GM18858 (cell line): Measurements from ENCODE around the gene PHOSPHO1.
"Not testable (repeated sequence)": the region's sequence is repeated elsewhere in the genome, so short reads cannot be mapped to it uniquely, and the experiment has no call there.

Experiments used
- ATAC-seq: cut with Tn5 transposase; IDR thresholded peaks from one replicate; pipeline ENCODE4 v1.9.1; 2021; ENCODE audit not compliant: unreplicated experiment

PHOSPHO1 gene

DNA sequence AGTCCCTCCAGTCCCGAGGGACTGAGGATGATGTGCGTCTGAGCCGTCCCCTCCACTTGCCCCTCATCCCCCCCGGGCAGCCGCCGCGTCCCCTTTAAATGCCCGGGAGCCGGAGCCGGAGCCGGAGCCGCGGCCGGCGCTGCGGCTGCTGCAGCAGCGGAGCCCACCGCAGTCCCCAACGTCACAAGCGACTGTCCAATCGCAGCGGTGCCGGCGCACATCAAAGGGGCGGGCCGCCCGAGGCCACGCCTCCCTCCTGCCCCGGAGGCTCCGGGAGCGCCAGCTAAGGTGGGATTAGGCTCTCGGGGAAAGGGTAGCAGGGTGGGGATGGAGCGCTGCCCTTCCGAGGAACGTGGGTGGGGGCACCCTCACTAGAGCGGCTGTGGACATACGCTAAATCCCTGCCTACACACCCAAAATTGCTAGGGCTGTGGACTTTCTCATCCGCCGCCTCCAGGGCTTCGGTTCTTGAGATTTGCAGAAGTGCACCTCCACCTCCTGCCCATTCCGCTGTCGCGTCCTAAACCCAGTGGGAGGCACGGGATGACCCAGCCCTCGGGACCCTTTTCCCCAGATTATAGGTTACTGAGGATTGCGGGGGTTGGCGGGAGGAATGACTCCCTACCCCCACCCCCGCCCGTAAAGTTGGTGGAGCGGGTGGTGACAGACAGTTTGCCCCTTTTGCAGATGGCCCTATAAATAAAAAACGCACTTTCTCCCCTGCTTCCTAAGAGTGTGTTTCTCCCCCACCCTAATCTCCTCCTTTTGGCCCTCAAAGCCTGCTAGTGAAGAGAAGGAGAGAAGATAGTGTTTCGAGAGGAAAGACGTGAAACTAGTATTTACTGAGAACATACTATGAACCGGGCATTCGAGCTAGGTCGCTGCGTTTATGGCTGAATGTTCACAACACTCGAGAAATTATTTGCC lies at the start of gene PHOSPHO1:
Gene PHOSPHO1 (minus strand): TSS at position 152 of the 927 bp plus-strand sequence. CDS start 4,096 bp downstream, outside the sequence.
- no peak for ATAC-seq

DNA sequence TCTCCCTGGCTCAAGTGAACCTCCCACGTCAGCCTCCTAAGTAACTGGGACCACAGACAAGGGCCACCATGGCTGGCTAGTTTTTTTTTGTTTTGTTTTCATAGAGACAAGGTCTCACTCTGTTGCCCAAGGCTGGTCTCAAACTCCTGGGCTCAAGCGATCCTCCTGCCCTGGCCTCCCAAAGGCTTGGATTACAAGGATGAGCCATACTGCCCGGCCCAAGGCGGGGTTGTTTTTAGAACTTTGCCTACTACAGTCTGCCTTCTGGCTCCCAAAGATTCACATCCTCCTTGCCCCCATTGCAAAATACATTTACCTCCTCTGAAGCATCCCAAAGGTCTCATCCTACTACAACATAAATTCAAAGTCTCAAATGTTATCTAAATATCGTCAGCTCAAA lies 49.5 kb upstream of the PHOSPHO1 start:
- no peak for ATAC-seq

DNA sequence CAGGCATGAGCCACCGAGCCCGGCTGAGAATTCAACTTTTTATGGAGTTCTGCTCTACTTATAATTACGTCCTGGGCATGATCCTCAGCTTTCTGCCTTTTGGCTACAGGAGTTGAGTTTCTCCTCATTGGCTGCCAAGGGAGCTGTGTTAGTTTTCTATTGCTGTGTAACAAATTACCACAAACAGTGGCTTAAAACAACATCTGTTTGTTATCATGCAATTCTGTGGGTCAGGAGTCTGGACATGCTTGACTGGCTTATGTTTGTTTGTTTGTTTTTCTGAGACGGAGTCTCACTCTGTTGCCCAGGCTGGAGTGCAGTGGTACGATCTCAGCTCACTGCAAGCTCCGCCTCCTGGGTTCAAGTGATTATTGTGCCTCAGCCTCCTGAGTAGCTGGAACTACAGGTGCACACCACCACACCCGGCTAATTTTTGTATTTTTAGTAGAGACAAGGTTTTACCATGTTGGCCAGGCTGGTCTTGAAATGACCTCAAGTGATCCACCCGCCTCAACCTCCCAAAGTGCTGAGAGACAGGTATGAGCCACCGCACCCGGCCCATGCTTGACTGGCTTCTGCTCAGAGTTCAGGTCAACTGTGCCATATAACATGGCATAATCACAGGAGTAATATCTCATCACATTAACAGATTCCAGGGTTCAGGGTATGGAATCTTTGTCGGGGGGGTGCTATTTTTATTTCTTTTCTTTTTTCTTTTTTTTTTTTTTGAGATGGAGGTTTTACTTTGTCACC lies 48.9 kb upstream of the PHOSPHO1 start:
- ATAC-seq, result not testable (repeated sequence)

DNA sequence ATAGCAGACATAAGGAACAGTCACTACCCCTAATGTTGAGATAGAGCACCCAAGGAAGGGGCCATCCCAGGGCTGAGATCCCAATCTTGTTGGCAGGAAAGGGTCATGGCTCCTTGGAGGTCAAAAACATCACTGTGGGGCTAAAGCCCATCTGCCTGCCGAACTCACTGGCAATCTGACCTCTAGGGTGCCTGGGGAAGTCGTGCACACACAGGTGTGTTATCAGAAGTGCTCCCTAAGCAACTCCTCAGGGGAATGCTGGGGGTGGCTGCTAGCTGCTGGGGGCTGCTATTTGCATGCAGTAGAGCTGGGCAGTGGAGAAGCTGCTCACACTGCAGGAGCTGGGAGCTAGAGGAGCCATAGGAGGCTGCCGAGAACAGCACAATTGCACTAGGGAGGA lies 47.5 kb upstream of the PHOSPHO1 start:
- ATAC-seq, result no peak

DNA sequence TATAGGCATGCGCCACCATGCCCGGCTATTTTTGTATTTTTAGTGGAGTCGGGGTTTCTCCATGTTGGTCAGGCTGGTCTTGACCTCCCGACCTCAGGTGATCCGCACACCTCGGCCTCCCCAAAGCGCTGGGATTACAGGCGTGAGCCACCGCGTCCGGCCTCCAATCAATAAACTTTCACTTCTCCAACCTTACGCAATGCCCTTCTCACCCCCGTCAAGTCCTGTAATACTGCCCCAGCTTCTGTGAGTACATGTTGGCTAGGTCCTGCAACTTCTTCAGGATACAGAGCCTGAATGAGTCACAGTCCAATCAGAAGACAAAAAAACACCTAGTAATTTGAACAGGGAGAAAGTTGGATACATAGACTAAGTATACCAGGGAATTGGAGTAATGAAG lies 47.1 kb upstream of the PHOSPHO1 start:
- ATAC-seq, result no peak

- not testable (repeated sequence) for ATAC-seq
These were observed 45.4 kb upstream of the PHOSPHO1 start for GRCh38 chr17:49275981-49276380.

- ATAC-seq, result no peak
These were observed 38.8 kb upstream of the PHOSPHO1 start for GRCh38 chr17:49269356-49269755.

DNA sequence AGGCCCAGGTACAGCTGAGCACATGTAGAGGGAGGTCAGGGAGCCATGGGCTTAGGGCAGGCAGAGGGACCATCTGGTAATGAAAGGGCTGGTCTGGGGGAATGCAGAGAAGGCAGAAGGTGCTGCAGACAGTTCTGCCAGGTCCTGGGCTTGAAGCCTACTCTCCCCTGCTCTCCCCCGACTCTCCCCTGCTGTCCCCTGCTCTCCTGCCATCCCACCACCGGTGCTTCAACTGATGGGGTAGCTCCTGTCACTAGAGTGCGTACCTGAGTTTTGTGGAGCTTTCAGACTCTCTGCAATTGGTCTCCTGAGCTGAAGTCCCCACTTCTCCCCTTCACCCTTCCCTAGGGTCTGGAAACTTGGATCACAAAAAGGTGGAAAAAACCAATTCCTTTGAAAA lies 37.3 kb upstream of the PHOSPHO1 start:
- no peak for ATAC-seq

GRCh38 chr17:49266233-49266632 lies 35.6 kb upstream of the PHOSPHO1 start:
- no peak for ATAC-seq

- ATAC-seq, result not testable (repeated sequence)
These were observed 31.0 kb upstream of the PHOSPHO1 start for GRCh38 chr17:49261540-49261939.

GRCh38 chr17:49260817-49261291 lies 30.3 kb upstream of the PHOSPHO1 start:
- no peak for ATAC-seq

DNA sequence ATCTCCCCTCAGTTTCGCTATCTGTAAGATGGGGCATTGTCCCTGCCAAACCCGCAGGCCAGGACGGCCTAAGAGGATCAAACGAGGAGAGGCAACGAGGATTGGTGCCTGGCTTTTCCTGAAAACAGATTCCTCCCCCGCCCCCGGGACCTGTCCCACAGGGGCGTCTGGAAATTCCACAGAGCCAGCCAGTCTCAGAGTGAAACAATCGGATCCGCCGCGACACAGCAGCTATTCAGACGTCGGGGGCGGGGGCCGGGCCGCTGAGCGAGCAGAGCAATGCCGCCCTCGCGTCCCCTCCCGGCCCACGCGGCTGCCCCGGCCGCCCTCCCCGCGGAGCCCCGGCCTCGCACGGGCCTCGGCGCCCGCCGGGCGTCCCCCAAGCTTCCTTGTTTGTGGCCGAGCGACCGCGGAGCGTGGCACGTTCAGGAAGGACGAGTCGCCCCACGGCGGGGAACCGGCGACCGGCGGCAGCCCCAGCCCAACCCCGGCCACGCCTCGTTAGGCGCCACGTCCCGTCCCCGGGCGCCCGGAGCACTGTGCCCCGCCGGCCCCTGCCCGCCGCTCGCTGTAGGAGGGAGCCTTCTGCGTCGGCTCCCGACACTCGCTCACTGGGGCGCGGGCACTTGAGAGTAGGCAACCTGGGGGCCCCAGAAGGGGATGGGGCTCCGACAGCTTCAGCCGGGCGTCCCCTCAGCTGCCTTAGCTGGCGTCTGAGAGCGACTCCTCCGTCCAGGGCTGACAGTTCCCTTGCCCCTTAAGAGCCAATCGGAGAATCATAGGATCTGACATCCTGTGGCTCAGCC lies 29.6 kb upstream of the PHOSPHO1 start:
- no peak for ATAC-seq

- ATAC-seq, result no peak
These were observed 29.1 kb upstream of the PHOSPHO1 start for GRCh38 chr17:49259663-49260010.

- no peak for ATAC-seq
These were observed 27.8 kb upstream of the PHOSPHO1 start for GRCh38 chr17:49258394-49258793.

DNA sequence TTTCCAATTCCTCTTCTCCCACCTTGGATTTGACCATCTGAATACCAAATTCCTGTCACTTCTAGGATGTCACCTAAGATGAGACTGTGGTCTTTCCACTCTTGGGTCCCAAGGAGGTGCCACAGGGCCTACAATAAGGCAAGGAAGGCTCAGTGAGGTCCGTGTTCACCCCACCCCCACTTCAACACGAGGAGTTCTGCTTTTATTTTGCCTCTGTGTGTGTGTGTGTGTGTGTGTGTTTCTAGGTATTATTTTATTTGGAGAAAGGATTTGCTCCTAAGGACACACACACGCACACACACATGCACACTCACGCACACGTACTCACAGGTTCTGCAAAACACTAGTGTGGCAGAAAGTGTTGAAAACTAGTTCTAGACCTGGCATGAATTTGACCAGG lies 24.5 kb upstream of the PHOSPHO1 start:
- no peak for ATAC-seq

GRCh38 chr17:49254066-49254465 lies 23.5 kb upstream of the PHOSPHO1 start:
- no peak for ATAC-seq

GRCh38 chr17:49252148-49252695 lies 21.6 kb upstream of the PHOSPHO1 start:
- ATAC-seq, result no peak

GRCh38 chr17:49249890-49250522 lies 19.4 kb upstream of the PHOSPHO1 start:
- no peak for ATAC-seq

GRCh38 chr17:49249292-49249794 lies 18.8 kb upstream of the PHOSPHO1 start:
- ATAC-seq, result no peak

DNA sequence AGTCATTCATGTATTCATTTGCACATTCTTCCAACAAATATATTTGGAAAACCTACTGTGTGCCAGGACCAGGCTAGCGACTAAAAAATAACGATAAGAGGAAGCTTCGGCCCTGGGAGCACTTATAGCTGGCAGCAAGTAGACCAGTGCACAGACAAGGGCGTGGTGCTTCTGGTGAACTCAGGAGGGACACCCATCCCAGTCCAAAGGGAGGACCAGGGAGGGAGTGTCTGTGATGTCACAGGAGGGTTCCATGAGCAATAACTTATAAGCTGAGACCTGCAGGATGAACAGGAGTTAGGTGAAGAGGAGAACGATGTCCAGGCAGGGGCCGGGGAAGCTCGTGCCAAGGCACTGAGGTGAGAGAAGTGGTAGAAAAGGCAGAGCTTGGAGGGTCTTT lies 17.4 kb upstream of the PHOSPHO1 start:
- ATAC-seq, result no peak
